Umbilical cord (tissue), 2 donors: ENCODE measurements around the gene DPEP2. TPM values are rescaled to one million over a fixed set of nuclear protein-coding genes. Genes with fewer than 3 reads are reported as not detected.
"Not testable (repeated sequence)": the region's sequence is repeated elsewhere in the genome, so short reads cannot be mapped to it uniquely, and the experiment has no call there.

Experiments
- DNase-seq: peaks from one replicate; pipeline ENCODE4 v3.0.0-alpha.2; 2015; ENCODE audit warnings: low spot score
- total RNA-seq: library from RNA; depleted of rRNA; stranded (reverse); fragments of >200 nt; gene quantifications from one replicate; pipeline ENCODE4 v1.2.3, GENCODE V29; 2014; ENCODE audit warnings: low replicate concordance; ENCODE audit not compliant: insufficient read depth

DPEP2 gene
- total RNA-seq, 1 donor from 2014 or later, result 5.1 TPM

GRCh38 chr16:67953641-67954375 lies 45.5 kb downstream of the DPEP2 start:
- DNase-seq, result no peak

- no peak for DNase-seq
Observed at GRCh38 chr16:67951485-67951884, 47.8 kb downstream of the DPEP2 start.

GRCh38 chr16:67950335-67950843 lies 48.9 kb downstream of the DPEP2 start:
- DNase-seq, result no peak

GRCh38 chr16:67949645-67950044 lies 49.6 kb downstream of the DPEP2 start:
- no peak for DNase-seq

- no peak for DNase-seq
Observed at GRCh38 chr16:67948015-67948414, 51.3 kb downstream of the DPEP2 start.

- no peak for DNase-seq
Observed at GRCh38 chr16:67946966-67947558, 52.2 kb downstream of the DPEP2 start.

- no peak for DNase-seq
Observed at GRCh38 chr16:67946128-67946569, 53.1 kb downstream of the DPEP2 start.

- DNase-seq, result no peak
Observed at GRCh38 chr16:67945392-67945933, 53.8 kb downstream of the DPEP2 start.

GRCh38 chr16:67944690-67945391 lies 54.4 kb downstream of the DPEP2 start:
- no peak for DNase-seq

GRCh38 chr16:67943619-67944504 lies 55.4 kb downstream of the DPEP2 start, which contains the start of gene LCAT:
Gene LCAT, minus strand, starts transcription at chr16:67944120. Its CDS starts 19 bp downstream, at chr16:67944101.
- peak; percentile 24 for DNase-seq

GRCh38 chr16:67943256-67943618 lies 56.0 kb downstream of the DPEP2 start:
- DNase-seq, result no peak

- DNase-seq, result no peak
Observed at GRCh38 chr16:67942510-67943255, 56.6 kb downstream of the DPEP2 start.

- peak; percentile 34 for DNase-seq
Observed at GRCh38 chr16:67942200-67942509, 57.1 kb downstream of the DPEP2 start.

- no peak for DNase-seq
Observed at GRCh38 chr16:67941469-67942199, 57.6 kb downstream of the DPEP2 start.

GRCh38 chr16:67940446-67941089 lies 58.7 kb downstream of the DPEP2 start:
- DNase-seq, result no peak

- DNase-seq, result no peak
Observed at GRCh38 chr16:67939507-67940445, 59.5 kb downstream of the DPEP2 start.

GRCh38 chr16:67937713-67938112 lies 61.6 kb downstream of the DPEP2 start:
- DNase-seq, result not testable (repeated sequence)
